Activated naive CD4-positive, alpha-beta T cell treated with anti-CD3 and anti-CD28 coated beads, Interleukin-2, amount 50 U/mL, for 24 hours (primary cell): ENCODE measurements around the gene C19orf53.

Experiments
- H3K27ac Mint-ChIP-seq: one replicate; pipeline ENCODE4 v1.8.0; 2021; ENCODE audit warnings: mild to moderate bottlenecking, mixed read lengths
- H3K27me3 Mint-ChIP-seq: one replicate; pipeline ENCODE4 v1.8.0; 2021; ENCODE audit warnings: mixed read lengths
- H3K36me3 Mint-ChIP-seq: one replicate; pipeline ENCODE4 v1.8.0; 2021; ENCODE audit warnings: mixed read lengths
- H3K4me1 Mint-ChIP-seq: one replicate; pipeline ENCODE4 v1.8.0; 2021; ENCODE audit warnings: mixed read lengths
- H3K4me3 Mint-ChIP-seq: one replicate; pipeline ENCODE4 v1.8.0; 2021; ENCODE audit warnings: mild to moderate bottlenecking, mixed read lengths
- H3K9me3 Mint-ChIP-seq: one replicate; pipeline ENCODE4 v1.8.0; 2021; ENCODE audit warnings: mixed read lengths

C19orf53 gene

DNA sequence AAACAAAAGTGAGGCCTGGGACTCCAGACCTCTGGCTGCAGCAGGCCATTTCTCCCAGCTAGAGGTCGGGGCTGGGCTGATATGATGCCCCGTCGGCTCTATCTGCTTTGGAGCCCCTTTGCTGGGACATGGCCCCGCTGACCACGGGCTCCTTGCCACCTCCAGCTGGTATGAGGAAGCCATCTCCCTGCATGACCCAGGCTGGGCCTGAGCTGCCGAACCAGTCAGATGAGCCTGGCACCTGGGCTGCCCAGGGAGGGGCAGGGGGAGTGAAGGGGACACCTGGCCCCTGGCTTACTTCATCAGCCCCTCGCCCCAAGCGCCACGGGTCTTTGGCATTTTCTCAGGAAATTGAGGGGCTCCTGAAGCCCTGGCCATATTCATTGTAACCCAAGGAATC is 28.8 kb downstream of the C19orf53 start:
- H3K9me3 Mint-ChIP-seq, result no peaks in the 10 kb centered on the region
- no peaks in the 10 kb centered on the region for H3K36me3 Mint-ChIP-seq
- no peak overlapping the region for H3K4me3 Mint-ChIP-seq
- no peak overlapping the region for H3K27ac Mint-ChIP-seq
- no peaks in the 10 kb centered on the region for H3K4me1 Mint-ChIP-seq
- H3K27me3 Mint-ChIP-seq, result no peaks in the 10 kb centered on the region

DNA sequence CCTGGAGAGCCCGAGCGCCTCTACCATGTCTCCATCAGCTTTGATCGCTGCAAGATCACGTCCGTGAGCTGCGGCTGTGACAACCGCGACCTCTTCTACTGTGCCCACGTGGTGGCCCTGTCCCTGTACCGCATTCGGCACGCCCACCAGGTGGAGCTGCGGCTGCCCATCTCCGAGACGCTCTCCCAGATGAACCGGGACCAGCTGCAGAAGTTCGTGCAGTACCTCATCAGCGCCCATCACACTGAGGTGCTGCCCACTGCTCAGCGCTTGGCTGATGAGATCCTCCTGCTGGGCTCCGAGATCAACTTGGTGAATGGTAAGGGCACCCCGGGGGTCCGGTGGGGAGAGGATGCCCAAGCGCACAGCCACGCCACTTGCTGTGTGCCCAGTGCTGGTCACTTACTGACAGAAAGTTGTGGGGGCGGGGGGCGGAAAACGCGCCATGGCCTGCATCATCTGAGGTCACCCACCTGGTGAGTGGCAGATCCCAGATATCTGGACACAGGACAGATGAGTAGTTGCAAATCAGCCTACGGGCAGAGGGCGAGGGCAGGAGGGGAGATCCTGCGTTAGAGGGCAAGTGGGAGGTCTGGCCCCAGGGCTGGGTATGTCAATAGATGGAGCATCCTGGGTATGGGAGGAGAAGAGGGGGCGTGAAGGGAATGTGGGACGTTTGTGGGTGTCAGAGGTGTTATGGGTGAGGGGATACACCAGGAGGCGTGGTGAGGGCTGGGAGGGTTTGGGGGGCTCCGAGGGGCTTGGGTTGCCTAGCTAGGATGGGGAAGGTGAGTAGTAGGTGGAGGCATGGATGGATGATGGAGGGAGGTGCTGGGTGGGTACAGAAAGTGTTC is 30.8 kb downstream of the C19orf53 start:
- no peaks in the 10 kb centered on the region for H3K9me3 Mint-ChIP-seq
- H3K4me1 Mint-ChIP-seq, result no peaks in the 10 kb centered on the region
- no peak overlapping the region for H3K4me3 Mint-ChIP-seq
- no peaks in the 10 kb centered on the region for H3K36me3 Mint-ChIP-seq
- H3K27ac Mint-ChIP-seq, result no peak overlapping the region
- no peaks in the 10 kb centered on the region for H3K27me3 Mint-ChIP-seq

DNA sequence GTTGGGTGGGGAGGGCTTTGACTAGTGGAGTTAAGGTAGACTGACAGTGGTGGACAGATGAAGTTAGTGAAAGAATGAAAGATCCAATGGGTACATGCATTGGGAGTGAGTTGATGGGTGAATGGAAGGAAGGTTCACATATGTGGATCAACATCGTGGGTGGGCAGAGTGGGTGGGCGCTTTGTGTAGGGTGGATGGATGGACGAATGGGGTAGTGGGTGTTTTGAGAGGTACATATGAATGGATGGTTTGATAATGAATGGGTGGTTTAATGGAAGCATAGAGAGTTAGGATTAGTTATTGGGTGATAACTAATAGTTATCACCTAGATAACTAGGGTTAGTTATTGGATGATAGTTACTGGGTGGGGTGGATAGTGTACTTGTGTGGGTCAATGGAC is 32.5 kb downstream of the C19orf53 start:
- no peak overlapping the region for H3K4me3 Mint-ChIP-seq
- no peaks in the 10 kb centered on the region for H3K27me3 Mint-ChIP-seq
- H3K36me3 Mint-ChIP-seq, result no peaks in the 10 kb centered on the region
- H3K4me1 Mint-ChIP-seq, result no peaks in the 10 kb centered on the region
- no peaks in the 10 kb centered on the region for H3K9me3 Mint-ChIP-seq
- H3K27ac Mint-ChIP-seq, result no peak overlapping the region

DNA sequence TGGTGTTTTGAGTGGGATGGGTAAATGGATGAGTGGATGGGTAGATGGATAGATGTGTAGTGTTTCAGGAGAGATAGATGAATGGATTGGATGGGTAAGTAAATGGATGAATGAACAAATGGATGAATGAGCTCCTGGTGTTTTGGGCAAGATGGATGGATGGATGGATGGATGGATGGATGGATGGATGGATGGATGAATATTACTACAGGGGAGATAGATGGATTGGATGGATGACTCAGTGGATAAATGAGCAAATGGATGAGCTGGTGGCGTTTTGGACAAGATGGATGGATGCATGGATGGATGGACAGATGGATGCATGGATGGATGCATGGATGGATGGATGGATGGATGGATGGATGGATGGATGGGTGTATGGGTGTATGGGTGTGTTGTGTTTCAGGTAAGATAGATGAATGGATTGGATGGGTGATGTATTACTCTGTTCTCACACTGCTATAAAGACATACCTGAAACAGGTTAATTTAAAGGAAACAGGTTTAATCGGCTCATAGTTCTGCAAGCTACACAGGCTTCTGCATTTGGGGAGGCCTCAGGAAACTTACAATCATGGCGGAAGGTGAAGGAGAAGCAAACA is 33.3 kb downstream of the C19orf53 start:
- Mint-ChIP-seq H3K27me3 (no peaks in the 10 kb centered on the region), H3K4me1 (no peaks in the 10 kb centered on the region), H3K9me3 (no peaks in the 10 kb centered on the region), H3K4me3 (no peak overlapping the region), H3K27ac (no peak overlapping the region), H3K36me3 (no peaks in the 10 kb centered on the region)

DNA sequence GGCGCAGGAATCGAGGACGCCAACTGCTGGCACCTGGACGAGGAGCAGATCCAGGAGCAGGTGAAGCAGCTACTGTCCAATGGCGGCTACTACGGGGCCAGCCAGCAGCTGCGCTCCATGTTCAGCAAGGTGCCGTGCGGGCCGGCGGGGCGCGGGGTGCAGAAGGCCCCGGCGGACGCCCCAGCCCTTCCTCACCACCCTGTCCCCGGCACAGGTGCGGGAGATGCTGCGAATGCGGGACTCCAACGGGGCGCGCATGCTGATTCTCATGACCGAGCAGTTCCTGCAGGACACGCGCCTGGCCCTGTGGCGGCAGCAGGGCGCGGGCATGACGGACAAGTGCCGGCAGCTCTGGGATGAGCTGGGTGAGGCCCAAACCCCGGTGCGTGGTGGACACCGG is 34.6 kb downstream of the C19orf53 start:
- Mint-ChIP-seq H3K4me1 (no peaks in the 10 kb centered on the region), H3K27ac (no peak overlapping the region), H3K36me3 (peaks cover 3% of the 10 kb centered on the region), H3K4me3 (no peak overlapping the region), H3K27me3 (no peaks in the 10 kb centered on the region), H3K9me3 (no peaks in the 10 kb centered on the region)

DNA sequence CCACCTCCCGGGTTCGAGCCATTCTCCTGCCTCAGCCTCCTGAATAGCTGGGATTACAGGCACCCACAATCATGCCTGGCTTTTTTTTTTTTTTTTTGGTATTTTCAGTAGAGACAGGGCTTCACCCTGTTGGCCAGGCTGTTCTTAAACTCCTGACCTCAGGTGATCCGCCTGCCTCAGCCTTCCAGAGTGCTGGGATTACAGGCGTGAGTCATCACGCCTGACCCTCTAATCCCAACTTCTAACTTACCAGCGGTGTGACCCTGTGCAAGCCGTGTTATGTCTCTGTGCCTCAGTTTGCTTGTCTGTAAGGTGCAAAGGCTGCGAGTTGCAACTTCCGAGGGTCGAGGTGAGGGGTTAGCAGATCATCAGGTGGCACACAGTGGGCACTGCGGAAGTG is 38.3 kb downstream of the C19orf53 start:
- Mint-ChIP-seq H3K36me3 (peaks cover 3% of the 10 kb centered on the region), H3K27ac (no peak overlapping the region)

DNA sequence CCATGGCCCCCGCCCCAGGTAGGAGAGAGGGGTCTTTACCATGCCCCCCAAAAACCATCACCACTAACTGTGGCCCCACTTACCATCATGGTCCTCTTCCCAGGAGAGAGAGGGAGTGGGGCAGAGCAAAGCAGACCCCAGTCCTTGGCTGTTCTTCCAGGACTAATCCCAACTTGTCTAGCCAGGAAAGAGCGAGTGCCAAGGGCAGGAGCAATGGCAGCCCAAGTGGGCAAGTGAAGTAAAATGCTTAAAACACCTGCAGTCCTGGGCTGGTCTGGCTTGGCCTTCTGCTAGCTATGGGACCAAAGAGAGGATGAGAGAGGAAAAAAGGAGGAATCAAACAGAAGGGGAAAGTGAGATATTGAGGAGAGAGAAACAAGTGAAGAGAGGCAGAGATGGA is 38.9 kb downstream of the C19orf53 start:
- no peaks in the 10 kb centered on the region for H3K9me3 Mint-ChIP-seq
- H3K36me3 Mint-ChIP-seq, result peaks cover 3% of the 10 kb centered on the region
- peaks cover 3% of the 10 kb centered on the region for H3K4me1 Mint-ChIP-seq
- no peaks in the 10 kb centered on the region for H3K27me3 Mint-ChIP-seq
- H3K4me3 Mint-ChIP-seq, result no peak overlapping the region
- no peak overlapping the region for H3K27ac Mint-ChIP-seq

More for the DNA sequence above, 38.3 kb downstream of the C19orf53 start:
- H3K4me1 Mint-ChIP-seq, result peaks cover 3% of the 10 kb centered on the region
- no peak overlapping the region for H3K4me3 Mint-ChIP-seq
- H3K27me3 Mint-ChIP-seq, result no peaks in the 10 kb centered on the region
- H3K9me3 Mint-ChIP-seq, result no peaks in the 10 kb centered on the region

DNA sequence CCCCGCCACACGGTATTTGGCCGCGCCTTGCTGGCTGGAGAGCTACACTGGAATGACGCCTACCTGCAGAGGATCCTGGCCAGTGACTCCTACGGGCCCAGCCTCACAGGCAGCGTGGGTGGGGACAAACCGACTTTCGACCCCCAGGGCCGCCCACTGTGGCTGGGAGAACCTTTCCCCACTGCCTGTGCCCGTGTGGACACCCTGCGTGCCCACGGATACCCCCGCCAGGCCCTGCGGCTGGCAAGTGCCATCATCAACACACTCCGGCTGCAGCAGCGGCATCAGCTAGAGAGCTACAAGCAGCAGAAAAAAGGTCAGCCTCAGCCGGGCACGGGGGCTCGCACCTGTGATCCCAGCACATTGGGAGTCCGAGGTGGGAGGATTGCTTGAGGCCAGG is 40.3 kb downstream of the C19orf53 start:
- Mint-ChIP-seq H3K4me3 (no peak overlapping the region), H3K4me1 (peaks cover 3% of the 10 kb centered on the region), H3K36me3 (peaks cover 3% of the 10 kb centered on the region), H3K27ac (no peak overlapping the region), H3K27me3 (no peaks in the 10 kb centered on the region), H3K9me3 (no peaks in the 10 kb centered on the region)

DNA sequence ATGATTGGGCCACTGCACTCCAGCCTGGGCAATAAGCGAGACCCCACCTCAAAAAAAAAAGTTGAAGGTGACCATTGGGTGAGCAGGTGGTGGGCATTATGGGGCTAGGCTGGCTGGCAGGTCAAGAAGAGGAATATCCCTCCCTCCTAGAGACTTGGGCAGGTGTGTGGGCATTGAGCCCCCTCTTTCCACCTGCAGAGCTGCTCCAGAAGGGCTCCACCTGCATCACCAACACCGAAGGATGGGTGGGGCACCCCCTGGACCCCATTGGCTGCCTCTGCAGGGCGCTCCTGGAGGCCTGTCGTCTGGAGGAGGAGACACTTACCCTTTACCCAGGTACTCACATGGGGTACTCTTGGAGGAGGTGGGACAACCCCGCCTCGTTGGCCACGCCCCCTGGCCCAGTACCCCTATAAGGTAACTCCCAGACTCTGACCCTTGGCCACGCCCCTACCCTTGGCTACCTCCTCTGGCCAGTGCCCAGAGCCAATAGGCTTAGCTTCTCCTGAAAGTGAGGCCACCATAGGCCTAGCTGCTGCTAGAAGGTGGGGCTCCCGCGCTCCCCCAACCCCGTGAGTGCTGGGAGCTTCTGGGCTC is 42.9 kb downstream of the C19orf53 start:
- H3K27me3 Mint-ChIP-seq, result no peaks in the 10 kb centered on the region
- no peak overlapping the region for H3K4me3 Mint-ChIP-seq
- H3K36me3 Mint-ChIP-seq, result peaks cover 6% of the 10 kb centered on the region
- H3K27ac Mint-ChIP-seq, result no peak overlapping the region
- no peaks in the 10 kb centered on the region for H3K9me3 Mint-ChIP-seq
- peaks cover 3% of the 10 kb centered on the region for H3K4me1 Mint-ChIP-seq

DNA sequence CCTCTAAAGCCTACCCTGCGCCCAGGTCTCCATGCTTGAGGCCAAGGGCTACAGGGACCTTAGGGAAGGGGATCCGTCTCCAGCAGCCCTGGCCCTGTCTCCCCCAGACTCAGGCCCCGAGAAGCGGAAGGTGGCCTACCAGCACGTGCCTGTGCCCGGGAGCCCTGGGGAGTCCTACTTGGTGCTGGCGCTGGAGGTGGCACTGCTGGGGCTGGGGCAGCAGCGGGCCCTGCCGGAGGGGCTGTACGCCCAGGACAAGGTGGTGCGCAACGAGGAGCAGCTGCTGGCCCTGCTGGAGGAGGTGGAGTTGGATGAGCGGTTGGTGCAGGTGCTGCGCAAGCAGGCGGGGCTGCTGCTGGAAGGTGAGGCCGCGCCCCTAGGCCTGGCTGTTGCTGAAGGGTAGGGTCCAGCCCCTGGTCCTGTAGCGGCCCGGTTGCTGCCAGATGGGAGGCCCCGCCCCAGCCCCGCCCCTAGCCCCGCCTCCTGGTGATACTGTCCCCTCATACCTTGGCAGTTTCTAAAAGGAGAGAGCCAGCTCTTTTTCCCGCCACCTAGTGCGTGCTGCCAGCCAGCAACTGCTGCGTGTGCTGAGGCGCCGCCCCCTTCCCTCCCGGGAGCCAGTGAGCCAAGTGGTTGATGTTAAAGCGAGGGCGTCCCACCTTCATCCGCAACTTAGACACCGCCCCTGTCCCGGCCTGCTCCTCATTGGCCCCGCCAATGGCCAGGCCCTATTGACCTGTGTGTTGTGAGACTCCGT is 43.5 kb downstream of the C19orf53 start:
- H3K36me3 Mint-ChIP-seq, result peaks cover 6% of the 10 kb centered on the region

DNA sequence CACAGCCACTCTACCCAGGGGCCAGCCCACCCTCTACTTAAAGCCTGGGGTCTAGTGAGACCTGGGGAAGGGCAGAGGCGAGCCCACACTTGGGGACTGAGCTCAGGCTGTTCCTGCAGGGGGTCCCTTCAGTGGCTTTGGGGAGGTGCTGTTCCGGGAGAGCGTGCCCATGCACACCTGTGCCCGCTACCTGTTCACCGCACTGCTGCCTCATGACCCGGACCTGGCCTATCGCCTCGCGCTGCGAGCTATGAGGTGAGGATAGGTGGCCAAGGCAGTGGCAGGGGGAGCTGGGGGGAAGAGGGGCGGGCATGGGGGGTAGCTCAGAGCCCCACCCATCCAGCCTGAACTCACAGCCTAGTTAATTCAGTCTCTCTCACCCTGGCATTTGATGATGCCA is 45.0 kb downstream of the C19orf53 start:
- no peaks in the 10 kb centered on the region for H3K9me3 Mint-ChIP-seq
- H3K36me3 Mint-ChIP-seq, result peaks cover 3% of the 10 kb centered on the region
- H3K27me3 Mint-ChIP-seq, result no peaks in the 10 kb centered on the region
- no peak overlapping the region for H3K27ac Mint-ChIP-seq
- peaks cover 3% of the 10 kb centered on the region for H3K4me1 Mint-ChIP-seq
- no peak overlapping the region for H3K4me3 Mint-ChIP-seq

More for the DNA sequence above, 43.5 kb downstream of the C19orf53 start:
- peaks cover 3% of the 10 kb centered on the region for H3K4me1 Mint-ChIP-seq
- H3K27me3 Mint-ChIP-seq, result no peaks in the 10 kb centered on the region
- H3K27ac Mint-ChIP-seq, result no peak overlapping the region
- H3K4me3 Mint-ChIP-seq, result no peak overlapping the region
- no peaks in the 10 kb centered on the region for H3K9me3 Mint-ChIP-seq

DNA sequence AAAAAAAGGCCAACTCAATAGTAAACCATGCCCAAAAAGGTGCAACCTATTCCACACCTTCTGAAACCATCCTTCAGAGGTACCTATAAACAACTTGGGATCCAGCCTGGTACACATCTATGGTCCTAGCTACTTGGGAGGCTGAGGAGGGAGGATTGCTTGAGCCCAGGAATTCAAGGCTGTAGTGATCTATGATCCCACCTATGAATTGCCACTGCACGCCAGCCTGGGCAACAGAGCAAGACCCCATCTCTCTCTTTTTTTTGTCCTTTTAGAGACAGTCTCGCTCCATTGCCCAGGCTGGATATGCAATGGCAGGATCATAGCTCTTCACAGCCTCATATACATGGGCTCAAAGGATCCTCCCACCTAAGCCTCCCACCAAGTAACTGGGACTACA is 47.0 kb downstream of the C19orf53 start:
- H3K36me3 Mint-ChIP-seq, result peaks cover 3% of the 10 kb centered on the region
- no peak overlapping the region for H3K4me3 Mint-ChIP-seq
- H3K27ac Mint-ChIP-seq, result no peak overlapping the region
- no peaks in the 10 kb centered on the region for H3K9me3 Mint-ChIP-seq
- peaks cover 8% of the 10 kb centered on the region for H3K4me1 Mint-ChIP-seq
- no peaks in the 10 kb centered on the region for H3K27me3 Mint-ChIP-seq

DNA sequence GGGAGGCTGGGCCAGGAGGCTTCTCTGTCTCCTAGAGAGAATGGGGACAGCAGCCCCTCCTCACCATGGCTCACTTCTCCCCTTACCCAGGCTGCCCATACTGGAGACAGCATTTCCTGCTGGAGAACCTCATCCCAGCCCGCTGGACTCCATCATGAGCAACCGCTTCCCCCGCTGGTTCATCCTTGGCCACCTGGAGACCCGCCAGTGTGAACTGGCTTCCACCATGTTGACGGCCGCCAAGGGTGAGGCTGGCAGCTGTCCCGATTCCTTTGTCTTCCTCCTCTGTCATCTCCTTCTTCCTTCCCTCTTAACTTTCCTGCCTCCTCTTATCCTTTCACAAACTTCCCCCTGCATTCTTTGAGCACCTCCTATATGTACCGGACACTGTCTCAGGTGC is 49.0 kb downstream of the C19orf53 start:
- Mint-ChIP-seq H3K4me1 (peaks cover 5% of the 10 kb centered on the region), H3K9me3 (no peaks in the 10 kb centered on the region), H3K27me3 (no peaks in the 10 kb centered on the region), H3K36me3 (peaks cover 3% of the 10 kb centered on the region), H3K4me3 (no peak overlapping the region), H3K27ac (no peak overlapping the region)

DNA sequence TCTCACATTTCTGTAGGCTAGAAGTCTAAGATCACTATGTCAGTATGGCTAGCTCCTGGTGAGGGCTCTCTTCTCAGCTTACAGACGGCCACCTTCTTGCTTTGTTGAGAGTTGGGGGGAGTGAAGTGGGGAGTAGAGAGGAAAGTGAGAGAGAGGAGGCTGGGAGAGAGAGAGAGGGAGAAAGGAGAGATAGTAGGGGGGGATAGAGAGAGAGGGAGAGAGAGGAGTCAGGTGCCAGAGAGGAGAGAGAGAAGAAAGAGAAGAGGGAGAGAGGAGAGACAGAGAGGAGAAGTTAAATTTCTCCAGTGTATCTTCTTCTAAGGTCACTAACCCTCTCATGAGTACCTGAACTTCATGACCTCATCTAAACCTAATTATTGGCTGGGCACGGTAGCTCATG is 49.6 kb downstream of the C19orf53 start:
- Mint-ChIP-seq H3K4me1 (peaks cover 5% of the 10 kb centered on the region), H3K9me3 (no peaks in the 10 kb centered on the region), H3K27me3 (no peaks in the 10 kb centered on the region), H3K27ac (no peak overlapping the region), H3K36me3 (peaks cover 3% of the 10 kb centered on the region), H3K4me3 (no peak overlapping the region)

DNA sequence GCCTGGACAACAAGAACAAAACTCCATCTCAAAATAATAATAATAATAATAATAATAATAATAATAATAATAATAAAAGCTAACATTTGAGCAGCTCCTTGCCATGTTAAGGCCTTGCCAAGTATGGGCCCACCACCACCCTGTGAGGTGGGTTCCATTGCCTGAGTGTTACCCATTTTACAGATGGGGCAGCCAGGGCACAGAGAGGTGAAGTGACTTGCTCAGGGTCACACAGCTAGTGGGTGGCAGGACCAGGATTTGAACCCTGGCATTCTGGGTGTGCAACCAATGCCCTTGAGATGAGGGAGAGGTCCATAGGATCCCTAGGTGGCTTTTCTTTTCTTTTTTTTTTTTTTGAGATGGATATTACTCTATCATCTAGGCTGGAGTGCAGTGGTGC is 50.4 kb downstream of the C19orf53 start:
- H3K36me3 Mint-ChIP-seq, result peaks cover 3% of the 10 kb centered on the region

More for the DNA sequence above, 50.4 kb downstream of the C19orf53 start:
- no peaks in the 10 kb centered on the region for H3K27me3 Mint-ChIP-seq
- H3K4me3 Mint-ChIP-seq, result no peak overlapping the region
- H3K4me1 Mint-ChIP-seq, result peaks cover 5% of the 10 kb centered on the region
- no peaks in the 10 kb centered on the region for H3K9me3 Mint-ChIP-seq
- no peak overlapping the region for H3K27ac Mint-ChIP-seq
